ENCODE results near the gene LAMB3.

LAMB3 gene

GRCh38 chr1:209662879-209663327 is 10.7 kb upstream of the LAMB3 start:
- DNase-seq (ENCODE audit: low read depth, low spot score) = no peak

DNA sequence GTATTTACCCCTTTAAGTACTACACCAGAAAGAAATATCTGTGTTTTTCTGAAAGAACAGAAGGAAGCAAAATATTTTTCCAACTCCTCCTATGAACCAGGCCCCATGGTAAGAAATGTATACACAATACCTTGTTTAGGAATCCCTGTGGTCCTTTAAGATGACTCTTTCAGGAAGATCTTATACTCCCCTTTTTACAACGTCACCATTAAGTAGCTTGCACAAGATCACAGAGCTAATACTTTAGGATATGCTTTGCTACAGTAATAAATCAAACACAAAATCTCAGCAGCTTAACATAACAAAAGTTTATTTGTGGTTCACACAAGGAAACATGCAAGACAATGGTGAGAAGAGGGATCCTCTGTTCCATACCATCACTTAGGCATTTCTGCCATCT is 8.8 kb upstream of the LAMB3 start:
- no peak for DNase-seq (ENCODE audit: low read depth, low spot score)

DNA sequence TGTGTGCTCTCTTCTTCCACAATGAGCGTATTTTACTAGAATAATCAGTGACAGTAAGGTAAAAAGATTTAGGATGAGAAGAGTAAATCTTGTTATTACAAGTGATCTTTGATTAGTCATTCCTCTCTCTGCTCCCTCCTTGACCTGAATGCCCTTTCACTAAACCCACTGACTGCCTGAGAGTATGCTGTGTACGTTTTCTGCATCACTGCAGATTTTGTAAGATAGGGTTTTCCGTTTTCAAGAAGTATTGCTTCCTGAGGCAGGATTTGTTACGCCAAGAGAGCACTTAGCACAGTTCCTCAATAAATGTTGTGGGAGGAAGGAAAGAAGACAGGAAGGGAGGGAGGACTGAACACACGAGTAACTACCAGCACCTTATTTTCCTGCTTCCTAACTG is 7.7 kb upstream of the LAMB3 start:
- no peak for DNase-seq (ENCODE audit: low read depth, low spot score)

DNA sequence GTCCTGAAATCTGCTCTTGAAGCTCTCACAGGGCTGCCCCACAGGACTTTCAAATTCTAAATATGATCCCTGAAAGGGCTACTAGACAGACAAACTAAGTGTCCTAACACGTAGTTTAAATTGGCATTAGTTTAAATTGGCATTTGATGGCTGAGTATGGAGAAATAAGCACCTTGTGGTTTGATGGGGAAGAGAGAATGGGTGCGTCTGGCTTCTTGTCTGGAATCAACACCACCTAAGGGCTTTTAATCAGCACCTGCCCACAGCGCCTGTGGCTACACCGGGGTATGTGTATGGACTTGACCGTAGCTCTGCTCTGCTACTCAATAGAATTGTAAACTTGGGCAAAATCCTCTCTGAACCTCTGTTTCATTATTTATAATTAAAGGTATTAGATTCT is 5.7 kb upstream of the LAMB3 start:
- DNase-seq (ENCODE audit: low read depth, low spot score) = no peak

DNA sequence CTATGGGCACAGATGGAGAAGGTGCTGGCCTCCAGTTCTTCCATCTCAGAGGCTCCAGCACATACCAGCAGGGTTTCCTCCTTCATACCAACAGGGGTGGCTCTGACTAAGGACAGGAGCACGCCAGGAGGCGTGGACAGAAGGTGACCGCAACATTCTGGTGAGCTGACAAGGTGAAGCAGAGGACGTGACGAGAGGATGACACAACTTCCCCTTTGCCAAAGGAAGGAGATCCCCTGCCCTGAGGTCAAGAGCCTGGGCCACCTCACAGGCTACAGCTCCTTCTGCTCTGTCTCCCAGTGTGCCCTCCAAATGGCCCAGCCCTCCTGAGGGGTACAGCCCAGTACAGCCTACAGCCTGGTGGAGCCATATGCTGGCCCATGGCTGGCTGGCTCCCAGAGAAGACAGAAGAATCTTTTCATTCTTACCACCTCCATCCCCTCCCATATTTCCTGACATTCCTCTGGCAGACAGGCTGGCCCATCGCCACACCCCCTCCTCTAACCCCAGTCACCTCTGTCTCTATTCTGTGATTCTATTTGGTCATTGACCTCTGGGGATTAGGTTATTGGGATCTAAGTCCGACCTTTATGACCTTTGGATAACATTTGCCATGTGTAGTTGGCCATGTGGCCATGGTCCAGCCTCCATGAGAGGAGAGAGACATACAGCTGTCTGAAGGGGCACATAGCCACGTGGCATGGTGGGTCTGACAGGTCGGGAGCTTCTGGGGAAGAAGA is 5.1 kb upstream of the LAMB3 start:
- DNase-seq (ENCODE audit: low read depth, low spot score) = no peak

- no peak for DNase-seq (ENCODE audit: low read depth, low spot score)
These were observed 3.4 kb upstream of the LAMB3 start for GRCh38 chr1:209655411-209656231.

DNA sequence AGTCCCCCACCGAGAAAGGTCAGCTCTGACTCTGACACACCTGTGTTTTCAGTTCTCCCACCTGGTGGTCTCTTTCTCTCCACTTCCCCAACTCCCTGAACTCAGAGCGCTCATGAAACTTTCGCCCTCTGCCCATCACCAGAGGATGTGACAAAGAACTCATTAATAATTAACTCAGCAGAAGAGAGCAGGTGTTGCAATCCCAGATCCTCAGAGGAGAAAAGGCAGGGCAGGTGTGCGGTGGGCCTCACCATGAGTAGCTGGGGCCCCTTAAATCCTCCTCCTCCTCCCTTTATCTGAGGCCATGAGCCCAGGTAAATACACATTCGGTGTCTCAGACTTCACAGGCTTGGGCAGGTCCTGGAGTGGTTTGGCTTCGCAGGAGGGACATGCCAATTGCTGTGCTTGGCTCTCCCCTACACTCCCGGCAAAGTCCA is 1.7 kb upstream of the LAMB3 start:
- no peak for DNase-seq (ENCODE audit: low read depth, low spot score)

- no peak for DNase-seq (ENCODE audit: low read depth, low spot score)
These were observed 712 bp upstream of the LAMB3 start for GRCh38 chr1:209652873-209653401.

DNA sequence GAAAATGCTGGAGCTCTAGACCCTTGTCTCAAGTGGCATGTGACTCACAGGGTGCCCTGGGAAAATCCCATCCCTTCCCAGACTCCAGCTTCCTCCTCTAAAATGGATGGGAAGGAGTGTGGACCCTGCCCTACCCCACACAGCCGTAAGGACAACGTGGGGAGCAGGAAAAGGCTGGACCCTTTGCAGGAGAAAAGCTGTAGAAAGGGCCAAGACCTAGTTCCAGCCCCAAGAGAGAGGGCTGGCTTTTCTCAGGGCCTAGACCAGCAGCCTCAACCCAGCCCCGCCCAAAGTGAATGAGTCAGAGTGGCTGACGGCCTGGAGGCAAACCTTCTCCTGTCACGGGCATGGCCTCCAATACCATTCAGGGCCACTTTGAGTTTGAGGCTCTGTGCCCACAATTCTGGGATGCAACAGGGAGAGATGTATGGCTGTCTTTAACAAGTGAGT is 1.1 kb downstream of the LAMB3 start:
- no peak for DNase-seq (ENCODE audit: low read depth, low spot score)

DNA sequence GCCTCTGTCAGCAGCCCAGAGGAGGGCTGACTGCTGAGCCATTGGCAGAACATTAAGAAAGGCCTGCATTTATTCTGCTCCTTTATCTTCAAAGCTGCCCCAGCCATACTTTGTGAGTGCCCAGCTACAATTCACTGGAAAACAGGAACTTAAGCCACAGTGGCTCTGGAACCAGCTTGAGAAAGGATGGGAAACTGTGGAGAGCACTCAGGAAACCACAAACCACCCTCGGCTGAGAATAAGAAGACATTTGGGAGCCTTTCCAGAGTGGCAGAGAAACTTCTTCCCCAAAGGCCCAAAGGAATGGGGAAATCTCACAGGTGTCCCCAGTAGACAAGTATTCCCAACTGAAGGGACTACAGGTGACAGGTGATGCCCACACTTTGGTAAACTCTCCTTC is 1.8 kb downstream of the LAMB3 start:
- no peak for DNase-seq (ENCODE audit: low read depth, low spot score)

GRCh38 chr1:209648931-209649776 is 3.1 kb downstream of the LAMB3 start:
- DNase-seq (ENCODE audit: low read depth, low spot score) = no peak

DNA sequence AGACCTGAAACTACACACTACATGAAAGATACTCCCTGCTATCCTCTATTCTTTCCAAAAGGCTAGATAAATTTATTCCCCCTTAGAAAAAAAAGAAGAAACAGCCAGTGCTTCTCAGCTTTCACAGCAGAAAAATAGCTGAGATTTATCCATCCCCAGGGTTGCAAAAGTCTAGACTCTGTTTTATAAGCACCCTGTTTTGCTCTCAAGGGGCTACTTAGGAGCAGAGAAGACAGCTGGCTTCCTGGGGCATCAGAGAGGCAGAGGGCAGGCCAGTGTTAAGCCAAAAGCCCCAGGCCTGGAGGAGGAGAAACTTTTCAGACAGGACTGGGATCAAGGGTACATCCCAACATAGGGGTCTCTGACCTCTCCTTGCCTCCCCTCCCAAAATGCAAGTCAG is 3.9 kb downstream of the LAMB3 start:
- no peak for DNase-seq (ENCODE audit: low read depth, low spot score)

DNA sequence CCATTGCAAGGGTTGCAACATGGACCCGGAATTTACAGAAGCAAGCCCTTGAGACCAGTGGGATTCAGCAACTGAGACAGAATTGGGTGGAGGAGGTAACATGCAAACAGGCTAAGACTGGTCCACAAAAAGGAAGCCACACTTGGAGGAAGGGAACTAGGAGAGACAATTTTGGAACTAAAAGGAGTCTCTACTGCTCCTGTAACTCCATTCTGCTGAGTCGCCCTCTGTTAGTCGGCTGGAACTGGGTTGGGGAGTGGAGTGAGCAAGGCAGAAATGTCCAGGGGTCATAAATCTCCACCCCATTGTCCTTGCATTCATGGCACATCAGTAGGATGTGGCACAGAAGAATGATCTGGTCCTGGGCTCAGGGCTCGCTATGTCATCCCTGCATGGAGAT is 5.1 kb downstream of the LAMB3 start:
- DNase-seq (ENCODE audit: low read depth, low spot score) = no peak

DNA sequence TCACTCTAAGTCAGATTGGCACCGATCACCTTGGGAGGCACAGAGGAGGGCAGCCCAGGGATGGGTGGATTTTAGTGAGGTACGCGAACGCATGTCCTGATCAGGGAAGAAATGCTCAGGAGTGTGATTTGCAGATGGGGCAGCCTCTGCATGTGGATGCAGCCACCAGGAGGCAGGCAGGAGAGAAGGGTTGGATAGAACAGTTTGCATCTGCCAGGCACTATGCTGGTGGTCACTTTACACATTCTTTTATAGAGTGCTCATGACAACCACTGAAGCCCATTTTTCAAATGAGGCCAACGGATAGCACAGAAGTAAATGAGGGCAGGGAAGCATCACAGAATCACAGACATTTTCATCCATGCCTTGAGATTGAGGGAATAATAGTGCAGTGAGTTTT is 5.7 kb downstream of the LAMB3 start:
- DNase-seq (ENCODE audit: low read depth, low spot score) = no peak

GRCh38 chr1:209645574-209646452 is 6.4 kb downstream of the LAMB3 start:
- DNase-seq (ENCODE audit: low read depth, low spot score) = no peak

GRCh38 chr1:209643285-209644020 is 8.8 kb downstream of the LAMB3 start:
- no peak for DNase-seq (ENCODE audit: low read depth, low spot score)

GRCh38 chr1:209642816-209643215 is 9.4 kb downstream of the LAMB3 start:
- no peak for DNase-seq (ENCODE audit: low read depth, low spot score)

DNA sequence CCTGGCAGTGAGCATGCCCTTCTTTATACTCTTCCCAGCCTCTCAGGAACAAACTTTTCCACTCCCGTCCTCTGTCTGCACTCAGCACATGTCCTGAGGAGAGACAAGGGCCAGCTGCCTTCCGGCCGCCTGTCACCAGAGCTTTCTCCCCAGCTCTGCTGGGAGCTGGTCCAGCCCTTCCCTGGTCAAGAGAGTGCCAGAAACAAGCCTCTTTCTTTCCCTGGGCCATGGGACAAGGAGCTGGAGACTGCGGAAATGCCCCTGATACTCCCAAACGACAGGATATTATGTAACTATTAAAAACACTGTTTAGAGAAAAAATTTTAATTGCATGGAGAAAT is 10.4 kb downstream of the LAMB3 start:
- DNase-seq (ENCODE audit: low read depth, low spot score) = no peak

GRCh38 chr1:209635850-209636249 is 16.4 kb downstream of the LAMB3 start:
- no peak for DNase-seq (ENCODE audit: low read depth, low spot score)

Measured in activated CD4-positive, CD25-positive, alpha-beta regulatory T cell treated with anti-CD3 and anti-CD28 coated beads, Interleukin-2, amount 50 U/mL, for 16 hours (primary cell).